ENCODE data around the gene GJC3. TPM values are rescaled to one million over a fixed set of nuclear protein-coding genes. Genes with fewer than 3 reads are reported as not detected.

GJC3 gene
- total RNA-seq, 6 donors from 2014 or later = 0.24 to 3.1 (median 0.31) TPM; not detected in 3

DNA sequence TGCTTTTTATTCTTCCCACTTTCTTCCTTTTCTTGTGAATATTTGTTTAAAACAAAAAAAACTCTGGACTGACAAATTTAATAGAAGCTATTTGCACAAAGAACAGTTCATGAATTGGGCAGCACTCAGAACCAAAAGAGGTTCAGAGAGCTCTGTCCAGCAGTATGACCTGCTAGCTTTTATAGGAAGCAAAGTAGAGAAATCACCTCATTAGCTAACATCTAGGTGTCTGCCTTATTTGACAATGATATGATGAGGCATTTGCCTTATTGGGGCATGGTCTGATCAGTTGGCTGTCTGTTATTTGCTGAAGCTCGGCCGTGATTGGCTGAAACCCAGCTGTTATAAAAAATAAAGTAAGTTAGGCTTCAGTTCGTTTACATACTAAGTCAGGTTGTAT, 9.3 kb downstream of the GJC3 start:
- 62 to 94% methylated on average over 3 of the region's 3 CpGs for WGBS, 2 donors
- DNase-seq (no peak), ATAC-seq (ENCODE audit: low FRiP score in 2 of 2) (no peak)
- H3K27ac ChIP-seq = peak overlapping the region in 3 of 4 donors; percentile 94 to 98 (median 96)
- no peaks in the 10 kb centered on the region for H3K27me3 ChIP-seq
- peak overlapping the region in 3 of 4 donors; percentile 88 to 92 (median 90) for H3K4me3 ChIP-seq
- H3K36me3 ChIP-seq = peaks cover 0 to 17% (median under 1%) of the 10 kb centered on the region in 4 donors
- no peak for TF ChIP-seq POLR2AphosphoS5 (IDR thresholded peaks at IDR 0.05)
- TF ChIP-seq EP300 (IDR thresholded peaks at IDR 0.05) = no peak
- no peak for TF ChIP-seq POLR2A (IDR thresholded peaks at IDR 0.05)
- TF ChIP-seq, protein P1, sequence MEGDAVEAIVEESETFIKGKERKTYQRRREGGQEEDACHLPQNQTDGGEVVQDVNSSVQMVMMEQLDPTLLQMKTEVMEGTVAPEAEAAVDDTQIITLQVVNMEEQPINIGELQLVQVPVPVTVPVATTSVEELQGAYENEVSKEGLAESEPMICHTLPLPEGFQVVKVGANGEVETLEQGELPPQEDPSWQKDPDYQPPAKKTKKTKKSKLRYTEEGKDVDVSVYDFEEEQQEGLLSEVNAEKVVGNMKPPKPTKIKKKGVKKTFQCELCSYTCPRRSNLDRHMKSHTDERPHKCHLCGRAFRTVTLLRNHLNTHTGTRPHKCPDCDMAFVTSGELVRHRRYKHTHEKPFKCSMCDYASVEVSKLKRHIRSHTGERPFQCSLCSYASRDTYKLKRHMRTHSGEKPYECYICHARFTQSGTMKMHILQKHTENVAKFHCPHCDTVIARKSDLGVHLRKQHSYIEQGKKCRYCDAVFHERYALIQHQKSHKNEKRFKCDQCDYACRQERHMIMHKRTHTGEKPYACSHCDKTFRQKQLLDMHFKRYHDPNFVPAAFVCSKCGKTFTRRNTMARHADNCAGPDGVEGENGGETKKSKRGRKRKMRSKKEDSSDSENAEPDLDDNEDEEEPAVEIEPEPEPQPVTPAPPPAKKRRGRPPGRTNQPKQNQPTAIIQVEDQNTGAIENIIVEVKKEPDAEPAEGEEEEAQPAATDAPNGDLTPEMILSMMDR (IDR thresholded peaks at IDR 0.05) = no peak
- no peaks in the 10 kb centered on the region for H3K9me3 ChIP-seq
- peaks cover 37 to 51% (median 38%) of the 10 kb centered on the region in 4 donors for H3K4me1 ChIP-seq

DNA sequence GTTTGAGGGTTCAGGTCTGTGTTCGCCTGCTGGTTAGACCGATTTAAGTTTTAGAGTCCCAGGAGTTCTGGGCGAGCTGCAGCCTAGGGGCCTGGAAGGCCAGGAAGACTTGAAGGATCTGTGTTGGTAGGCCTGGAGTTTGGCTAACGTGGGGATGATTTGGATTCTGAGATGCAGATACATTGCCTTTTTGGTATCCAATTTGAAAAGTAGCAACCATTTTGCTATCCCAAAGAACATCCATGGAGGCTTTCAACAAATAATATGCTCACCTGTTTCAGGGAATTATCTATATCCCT, 9.7 kb downstream of the GJC3 start:
- H3K9me3 ChIP-seq = no peaks in the 10 kb centered on the region
- TF ChIP-seq POLR2A (IDR thresholded peaks at IDR 0.05) (no peak), EP300 (IDR thresholded peaks at IDR 0.05) (no peak)
- TF ChIP-seq, protein P1 (IDR thresholded peaks at IDR 0.05) = no peak
- H3K36me3 ChIP-seq = peaks cover 0 to 19% (median 3%) of the 10 kb centered on the region in 4 donors
- H3K4me1 ChIP-seq = peaks cover 37 to 51% (median 38%) of the 10 kb centered on the region in 4 donors
- H3K27me3 ChIP-seq = no peaks in the 10 kb centered on the region
- no peak for DNase-seq
- no peak for ATAC-seq (ENCODE audit: low FRiP score in 2 of 2)
- peak overlapping the region; percentile 25 to 92 (median 89) for H3K4me3 ChIP-seq
- H3K27ac ChIP-seq = peak overlapping the region; percentile 94 to 98 (median 96)
- 42 to 44% methylated on average over 3 to 4 of the region's 4 CpGs for WGBS, 2 donors

DNA sequence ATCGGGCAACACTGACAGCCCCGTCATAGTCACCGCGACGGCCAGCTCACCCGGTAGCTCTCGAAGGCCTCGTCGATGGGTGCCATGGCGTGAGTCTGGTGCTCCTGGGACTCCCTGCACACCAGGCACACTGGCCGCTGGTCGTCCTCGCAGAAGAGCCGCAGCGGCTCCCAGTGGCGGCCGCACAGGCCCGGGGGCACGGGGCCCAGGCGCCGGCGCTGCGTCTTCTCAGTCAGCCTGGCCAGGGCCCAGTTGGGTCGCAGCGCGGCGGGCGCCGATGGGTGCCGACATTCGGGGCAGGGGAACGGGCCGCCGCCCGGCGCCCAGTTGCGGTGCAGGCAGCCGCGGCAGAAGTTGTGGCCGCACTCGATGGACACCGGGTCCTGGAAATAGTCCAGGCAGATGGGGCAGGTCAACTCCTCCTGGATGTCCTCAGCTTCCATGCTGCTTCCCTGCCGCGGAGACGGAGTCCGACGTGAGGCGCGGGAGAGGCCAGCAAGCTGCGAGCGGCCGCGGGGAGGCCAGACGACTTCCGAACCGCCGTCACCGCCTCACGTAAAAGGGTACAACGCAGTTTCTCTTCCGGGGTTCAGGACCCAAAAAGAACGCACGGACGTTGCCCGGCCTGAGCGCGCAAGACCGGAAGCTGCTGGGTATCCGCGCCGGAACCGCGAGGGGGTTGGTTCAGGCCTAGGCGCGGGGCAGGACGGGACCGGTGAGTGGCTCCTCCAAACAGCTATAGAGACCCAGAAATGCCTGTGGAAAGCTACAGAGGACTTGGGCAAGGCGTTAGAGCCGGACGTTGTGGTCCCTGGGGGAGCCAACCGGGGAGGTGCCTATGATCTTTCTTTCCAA, 10.2 kb downstream of the GJC3 start, which contains the start of gene TRIM4:
TRIM4 (minus strand) TSS at position 572 of the 855 bp plus-strand sequence; CDS start at position 443, 129 bp downstream.
- TF ChIP-seq, protein P1 (IDR thresholded peaks at IDR 0.05) = peak in 5 of 6 experiments; percentile 15 to 47 (median 29)
- TF ChIP-seq POLR2AphosphoS5 (IDR thresholded peaks at IDR 0.05) (peak; percentile 86 to 94), POLR2A (IDR thresholded peaks at IDR 0.05) (peak; percentile 59 to 93 (median 86)), EP300 (IDR thresholded peaks at IDR 0.05) (peak in 1 of 4 donors; percentile 55)
- WGBS, 2 donors = 1 to 3% methylated on average over 32 to 36 of the region's 81 CpGs
- H3K9me3 ChIP-seq = no peaks in the 10 kb centered on the region
- H3K27ac ChIP-seq = peak within 1 kb of the TSS; percentile 94 to 98 (median 96)
- peak within 1 kb of the TSS; percentile 84 to 92 (median 89) for H3K4me3 ChIP-seq
- ATAC-seq (ENCODE audit: low FRiP score in 2 of 2) (peak; percentile 99), DNase-seq (peak; percentile 94 to 95)
- no peaks in the 10 kb centered on the region for H3K27me3 ChIP-seq
- H3K4me1 ChIP-seq = peaks cover 37 to 51% (median 38%) of the 10 kb centered on the region in 4 donors
- H3K36me3 ChIP-seq = peaks cover 0 to 19% (median 3%) of the 10 kb centered on the region in 4 donors

DNA sequence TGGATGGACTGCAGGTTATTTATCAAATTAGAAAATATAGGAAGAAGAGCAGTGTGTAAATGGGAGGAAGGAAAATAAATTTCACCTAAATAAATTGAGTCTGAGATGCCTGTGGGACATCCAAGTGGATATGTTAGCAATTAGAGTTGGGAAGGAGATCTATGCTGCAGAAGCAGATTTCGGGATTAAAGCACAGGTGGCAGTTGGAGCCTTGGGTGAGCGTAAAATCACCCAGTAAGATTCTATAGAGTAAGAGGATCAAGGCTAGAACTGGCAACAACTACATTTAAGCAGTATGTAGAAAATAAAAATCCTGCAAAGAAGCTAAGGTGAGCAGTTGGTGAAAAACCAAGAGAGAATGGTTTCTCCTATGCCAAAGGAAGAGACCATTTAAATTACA, 18.4 kb downstream of the GJC3 start:
- H3K4me1 ChIP-seq = peaks cover 2 to 20% (median 8%) of the 10 kb centered on the region in 4 donors
- H3K27ac ChIP-seq = no peak overlapping the region
- TF ChIP-seq EP300 (IDR thresholded peaks at IDR 0.05) = no peak
- no peak for TF ChIP-seq POLR2AphosphoS5 (IDR thresholded peaks at IDR 0.05)
- TF ChIP-seq, protein P1 (IDR thresholded peaks at IDR 0.05) = no peak
- TF ChIP-seq POLR2A (IDR thresholded peaks at IDR 0.05) = no peak
- 94 to 100% methylated on average over 2 of the region's 2 CpGs for whole genome bisulfite sequencing, 2 donors
- H3K27me3 ChIP-seq = no peaks in the 10 kb centered on the region
- ATAC-seq (ENCODE audit: low FRiP score in 2 of 2) (no peak), DNase-seq (no peak)
- H3K4me3 ChIP-seq = no peak overlapping the region
- no peaks in the 10 kb centered on the region for H3K9me3 ChIP-seq
- H3K36me3 ChIP-seq = peaks cover 11 to 46% (median 37%) of the 10 kb centered on the region in 4 donors
